Lower leg skin (tissue), 3 donors: Measurements from ENCODE around the gene NCS1.

ENCODE experiments used
- CTCF ChIP-seq, 3 donors: fragments of 450-650 bp; IDR thresholded peaks; one replicate each; pipeline ENCODE4 v1.5.1; 2016; ENCODE audit warnings: antibody characterized with exemption in 3 of 3, mild to moderate bottlenecking in 3 of 3, moderate library complexity in 2 of 3
- POLR2A ChIP-seq, 2 donors: fragments of 450-650 bp; IDR thresholded peaks; one replicate each; pipeline ENCODE4 v1.6.1; 2016 to 2017; ENCODE audit warnings: antibody characterized with exemption in 2 of 2, mild to moderate bottlenecking in 1 of 2, moderate library complexity in 1 of 2

- TF ChIP-seq CTCF (IDR thresholded peaks at IDR 0.05) (no peak), POLR2A (IDR thresholded peaks at IDR 0.05) (no peak)
Measured at GRCh38 chr9:130156672-130157071, 15.5 kb upstream of the NCS1 start.
